Testis (tissue), 2 donors: ENCODE results near the gene QPCT.

ENCODE experiments used
- CTCF ChIP-seq, 3 experiments: fragments of 450-650 bp in 2 of 3; fragments of 200-600 bp in 1 of 3; sonication (generic) in 1 of 3; IDR thresholded peaks; one replicate each; pipeline ENCODE4 v1.5.1; 2016 to 2019; ENCODE audit warnings: antibody characterized with exemption in 3 of 3, mild to moderate bottlenecking in 2 of 3, moderate library complexity in 1 of 3
- POLR2A ChIP-seq: fragments of 450-650 bp; IDR thresholded peaks from one replicate; pipeline ENCODE4 v1.6.1; 2017; ENCODE audit warnings: antibody characterized with exemption, mild to moderate bottlenecking, moderate library complexity

DNA sequence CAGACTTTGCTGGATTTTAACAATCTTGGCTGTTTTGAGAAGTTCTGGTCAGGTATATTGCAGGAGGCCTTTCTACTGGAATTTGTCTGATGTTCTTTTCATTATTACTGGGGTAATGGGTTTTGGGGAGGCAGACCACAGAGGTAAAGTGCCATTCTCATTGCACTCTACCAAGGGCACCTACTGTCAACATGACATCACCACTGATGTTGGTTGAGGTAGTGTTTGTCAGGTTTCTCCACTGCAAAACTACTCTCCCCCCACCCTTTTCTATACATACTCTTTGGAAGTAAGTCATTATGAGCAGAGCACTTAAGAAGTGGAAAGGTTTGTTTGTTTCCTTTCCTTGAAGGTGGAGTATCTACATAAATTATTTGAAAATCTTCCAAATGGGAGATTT lies 46.8 kb upstream of the QPCT start:
- TF ChIP-seq CTCF (IDR thresholded peaks at IDR 0.05) (no peak), POLR2A (no peak)
